Activated CD4-positive, CD25-positive, alpha-beta regulatory T cell treated with anti-CD3 and anti-CD28 coated beads, Interleukin-2, amount 50 U/mL, for 72 hours (primary cell): ENCODE results near the gene ZMIZ1.

ENCODE experiments used
- DNase-seq: peaks from one replicate; pipeline ENCODE4 v3.0.0; 2021

The ZMIZ1 gene

DNA sequence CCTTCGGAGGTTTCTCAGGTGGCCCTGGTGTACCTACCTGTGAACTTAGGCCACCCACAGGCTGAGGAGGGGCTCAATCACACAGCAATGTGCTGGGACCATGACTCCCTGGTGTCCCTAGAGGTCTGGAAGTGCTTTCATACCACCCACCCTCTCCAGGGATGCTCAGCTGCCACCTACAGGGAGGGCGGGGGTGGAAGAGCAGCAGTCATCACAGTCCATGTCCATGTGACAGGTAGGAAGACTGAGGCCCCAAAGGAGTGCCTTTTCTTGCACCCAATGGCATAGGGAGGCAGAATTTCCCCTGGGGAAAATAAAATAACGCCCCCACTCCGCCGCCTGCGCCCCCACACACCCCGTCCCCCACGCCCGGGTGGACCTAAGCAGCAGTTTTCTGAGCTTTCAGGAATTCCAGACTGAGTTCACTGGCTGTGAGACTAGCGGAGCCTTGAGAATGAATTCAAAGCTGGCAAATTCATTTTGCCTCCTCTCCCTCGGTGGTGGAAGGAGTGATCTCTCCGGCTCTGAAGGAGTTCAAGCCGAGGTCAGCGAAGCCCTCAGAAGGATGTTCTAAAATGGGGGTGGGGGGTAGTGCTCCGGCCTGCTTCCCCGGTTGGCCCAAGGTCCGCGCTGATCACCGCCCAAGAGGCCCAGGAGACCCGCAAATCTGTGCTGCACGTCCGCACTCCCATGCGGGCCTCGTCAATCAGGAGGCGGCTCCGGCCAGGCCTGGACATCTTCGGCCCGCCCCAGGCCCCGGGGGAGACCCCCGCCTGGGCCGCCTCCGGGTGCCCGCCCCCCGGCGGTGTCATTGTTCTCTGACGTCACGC is 2.1 kb upstream of the ZMIZ1 start:
- DNase-seq, result no peak

DNA sequence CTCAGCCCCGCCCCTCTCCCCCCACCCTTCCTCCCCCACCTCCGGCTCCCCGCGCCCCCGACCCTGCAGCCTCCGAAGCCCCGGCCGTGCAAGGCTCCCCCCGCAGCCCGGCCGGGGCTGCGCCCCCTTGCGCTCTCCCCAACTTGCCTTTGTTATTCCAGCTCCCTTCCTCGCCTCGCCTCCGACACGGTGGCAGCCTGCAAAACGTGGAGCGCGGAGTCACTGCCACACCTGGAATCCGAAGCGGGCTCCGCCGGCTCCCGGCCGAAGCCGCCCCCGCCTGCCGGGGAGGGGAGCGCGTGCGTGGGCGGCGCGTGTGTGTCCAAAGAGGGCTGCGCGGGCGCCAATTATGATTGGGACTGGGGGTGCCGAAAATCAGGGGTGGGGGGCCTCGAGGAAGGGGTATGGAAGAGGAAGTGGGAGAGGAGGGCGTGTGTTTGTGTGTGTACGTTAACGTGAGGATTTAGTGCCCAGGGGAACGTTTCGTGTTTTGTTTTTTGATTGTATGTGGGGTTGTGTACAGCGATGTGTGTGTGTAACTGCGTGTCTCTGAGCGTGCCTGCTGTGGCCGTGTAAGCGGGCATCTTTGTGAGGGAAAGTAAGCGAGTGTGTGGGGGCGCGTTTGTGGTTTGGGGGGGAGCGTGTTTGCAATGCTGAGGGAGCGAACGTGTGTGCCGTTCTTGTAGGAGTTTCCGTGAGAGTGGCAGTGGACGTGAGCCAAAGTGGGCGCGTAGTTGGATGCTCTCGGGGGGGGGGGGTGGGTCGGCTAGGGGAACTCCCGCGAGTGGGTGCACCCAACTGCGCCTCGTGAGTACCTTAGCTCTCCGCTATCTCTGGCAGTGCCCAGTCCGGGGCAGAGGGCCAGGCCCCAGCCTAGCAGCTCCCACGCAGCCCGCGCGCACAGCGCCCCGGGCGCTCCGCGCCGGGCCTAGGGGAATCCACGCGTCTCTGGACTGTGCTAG is 1.2 kb upstream of the ZMIZ1 start:
- DNase-seq, result peak; percentile 75

DNA sequence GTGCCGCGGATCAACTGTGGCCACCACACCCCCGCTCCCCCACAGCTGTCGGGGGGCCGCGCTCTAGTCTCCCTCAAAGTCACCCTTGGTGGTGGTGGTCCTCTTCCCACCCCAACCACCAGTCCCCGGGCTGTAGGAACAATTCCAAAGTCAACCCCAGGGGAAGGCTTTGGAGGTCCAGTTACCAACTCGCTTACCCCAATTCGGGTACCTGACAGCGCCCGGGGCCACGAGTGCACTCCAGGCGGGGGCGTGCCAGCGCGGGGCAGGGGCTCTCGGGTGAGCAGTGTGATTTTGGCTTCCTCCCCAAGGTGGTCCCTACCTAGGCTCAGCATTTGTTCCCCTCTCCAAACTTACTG is 584 bp upstream of the ZMIZ1 start:
- DNase-seq, result peak; percentile 45

DNA sequence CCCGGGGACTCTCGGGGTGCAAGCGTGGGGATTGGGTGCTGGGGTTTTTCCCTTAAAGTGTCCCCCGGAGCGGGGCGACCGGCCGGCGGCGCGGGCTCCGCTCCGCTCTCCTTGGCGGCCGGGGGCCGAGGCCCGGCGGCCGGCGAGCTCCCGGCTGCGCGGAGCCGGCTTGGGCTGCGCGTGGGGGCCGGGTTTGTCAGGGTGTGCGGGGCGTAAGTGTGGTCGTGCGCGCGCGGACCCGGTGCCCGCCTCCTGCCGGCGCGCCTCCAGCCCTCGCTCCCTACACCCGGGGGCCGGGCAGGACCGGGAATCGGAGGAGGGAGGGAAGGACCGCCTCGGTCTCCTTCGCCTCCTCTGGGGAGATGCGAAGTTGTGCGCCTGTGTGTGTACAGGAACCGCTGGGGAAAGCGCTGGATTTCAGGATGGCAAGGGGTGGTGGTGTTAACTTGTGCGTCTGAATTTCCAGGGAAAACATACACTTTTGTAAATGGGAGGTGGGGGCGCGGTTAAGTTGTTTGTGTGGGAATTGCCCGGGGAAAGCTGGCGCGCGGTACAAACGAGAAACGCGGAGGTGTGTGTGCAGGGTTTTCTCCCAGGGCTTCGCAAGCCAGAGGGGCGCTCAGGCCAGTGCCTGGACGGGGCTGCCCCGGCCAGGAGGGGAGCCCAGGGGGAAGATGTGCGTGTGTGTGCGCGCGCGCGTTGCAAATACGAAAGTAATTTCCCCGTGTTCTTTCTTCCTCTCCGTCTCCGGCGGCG is 737 bp downstream of the ZMIZ1 start:
- DNase-seq, result peak; percentile 59

DNA sequence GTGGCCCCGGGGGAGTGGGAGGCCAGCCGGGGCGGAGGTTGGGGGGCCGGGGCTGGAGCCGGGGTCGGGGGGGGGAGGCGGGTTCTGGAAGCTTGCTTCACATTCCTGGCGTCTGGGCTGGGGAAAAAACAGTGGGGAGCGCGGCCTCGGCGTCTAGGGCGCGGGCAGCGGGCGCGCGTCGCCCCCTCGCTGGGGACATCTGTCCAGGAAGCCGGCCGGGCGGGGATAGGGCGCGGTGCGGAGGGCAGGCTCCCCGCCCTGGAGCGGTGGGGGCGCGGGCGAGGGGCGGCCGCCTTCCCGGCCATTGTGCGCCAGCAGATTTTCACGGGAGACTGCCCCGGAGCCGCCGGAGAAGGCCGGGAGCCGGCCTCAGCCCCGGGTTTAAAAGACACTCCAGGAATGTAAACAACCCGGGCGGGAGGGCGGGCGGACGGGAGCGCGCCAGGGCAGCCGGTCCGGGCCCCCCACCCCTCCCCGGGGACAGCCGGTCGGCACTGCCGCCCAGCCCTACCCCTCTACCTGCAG is 1.4 kb downstream of the ZMIZ1 start:
- DNase-seq, result no peak

DNA sequence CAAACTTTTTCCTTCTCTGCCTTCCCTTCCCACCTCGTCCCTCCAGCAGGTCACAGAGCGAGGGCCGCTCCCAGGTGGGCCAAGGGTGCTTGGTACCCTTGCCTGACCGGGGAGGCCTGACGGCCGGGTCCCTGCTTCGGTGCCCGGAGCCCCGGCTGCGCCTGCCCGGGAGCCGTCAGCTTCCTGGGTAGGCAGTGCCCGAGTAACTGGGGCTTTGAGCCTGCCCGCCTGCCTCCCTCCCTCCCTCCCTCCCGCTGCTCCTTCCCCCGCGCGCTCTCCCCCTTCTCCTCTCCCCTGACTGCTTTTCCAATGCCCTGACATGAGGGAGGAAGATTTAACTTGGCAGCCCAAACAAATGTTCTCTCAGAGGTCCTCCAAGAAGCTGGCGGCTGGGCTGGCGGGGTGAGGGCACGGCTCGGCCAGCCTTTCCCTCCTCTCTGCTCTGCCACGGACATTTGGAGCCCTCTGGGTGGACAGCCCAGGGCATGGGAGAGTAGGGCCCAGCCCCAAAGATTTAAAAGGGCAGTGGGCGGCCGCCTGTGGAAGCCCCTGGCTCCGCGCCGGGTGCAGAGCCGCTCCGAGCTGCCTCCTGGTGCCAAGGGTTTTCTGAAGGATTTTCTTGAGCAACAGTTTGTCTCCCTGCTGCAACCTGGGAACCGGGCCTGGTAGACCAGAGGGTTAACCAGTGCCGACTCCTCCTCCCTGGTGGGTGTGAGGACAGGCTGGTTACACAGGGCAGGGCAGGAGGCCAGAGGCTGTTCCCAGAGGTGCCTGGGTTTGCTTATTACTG is 2.0 kb downstream of the ZMIZ1 start:
- no peak for DNase-seq

DNA sequence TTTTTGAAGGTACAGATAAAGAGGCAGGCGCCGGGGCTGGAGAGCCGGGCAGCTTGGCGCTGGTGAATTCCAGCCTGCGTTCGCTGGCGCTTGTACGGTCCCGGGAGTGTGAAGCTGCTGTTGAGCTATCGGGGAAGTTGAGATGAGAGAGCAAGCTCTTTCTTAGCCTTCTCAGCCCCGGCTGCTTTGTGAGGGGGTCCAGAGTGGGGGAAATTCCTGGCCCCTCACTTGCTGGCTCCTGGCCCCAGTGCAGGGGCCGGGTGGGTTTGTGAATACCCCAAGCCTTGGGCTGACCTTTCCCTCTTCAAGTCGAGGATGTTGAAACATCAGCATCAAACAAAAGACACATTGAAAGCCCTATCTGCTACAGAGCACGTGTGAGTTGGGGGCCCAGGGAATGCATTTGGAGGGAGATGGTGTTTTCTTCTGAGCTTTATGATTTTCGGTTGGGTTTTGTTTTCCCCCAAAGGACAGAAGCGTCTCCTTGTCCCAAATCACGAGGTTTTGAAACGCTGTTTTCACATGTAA is 2.7 kb downstream of the ZMIZ1 start:
- no peak for DNase-seq

DNA sequence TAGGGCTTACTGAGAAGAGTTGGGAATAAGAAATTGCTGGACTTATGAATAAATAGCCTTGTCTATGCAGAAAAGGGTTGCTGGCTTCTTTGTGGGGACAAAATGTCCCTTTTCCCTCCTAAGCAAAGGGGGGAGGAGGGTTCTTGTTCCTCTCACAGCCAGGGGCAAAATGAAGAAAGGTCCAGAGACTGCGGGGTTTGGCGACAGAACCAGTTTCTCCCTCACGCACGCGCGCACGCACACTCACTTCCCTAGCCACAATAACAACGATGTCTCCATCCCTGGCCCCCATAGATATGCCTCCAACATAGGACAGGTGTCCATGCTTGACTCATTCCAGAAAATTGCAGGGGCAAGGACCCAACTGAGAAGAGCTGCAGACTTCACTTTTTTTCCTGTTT is 3.3 kb downstream of the ZMIZ1 start:
- no peak for DNase-seq

DNA sequence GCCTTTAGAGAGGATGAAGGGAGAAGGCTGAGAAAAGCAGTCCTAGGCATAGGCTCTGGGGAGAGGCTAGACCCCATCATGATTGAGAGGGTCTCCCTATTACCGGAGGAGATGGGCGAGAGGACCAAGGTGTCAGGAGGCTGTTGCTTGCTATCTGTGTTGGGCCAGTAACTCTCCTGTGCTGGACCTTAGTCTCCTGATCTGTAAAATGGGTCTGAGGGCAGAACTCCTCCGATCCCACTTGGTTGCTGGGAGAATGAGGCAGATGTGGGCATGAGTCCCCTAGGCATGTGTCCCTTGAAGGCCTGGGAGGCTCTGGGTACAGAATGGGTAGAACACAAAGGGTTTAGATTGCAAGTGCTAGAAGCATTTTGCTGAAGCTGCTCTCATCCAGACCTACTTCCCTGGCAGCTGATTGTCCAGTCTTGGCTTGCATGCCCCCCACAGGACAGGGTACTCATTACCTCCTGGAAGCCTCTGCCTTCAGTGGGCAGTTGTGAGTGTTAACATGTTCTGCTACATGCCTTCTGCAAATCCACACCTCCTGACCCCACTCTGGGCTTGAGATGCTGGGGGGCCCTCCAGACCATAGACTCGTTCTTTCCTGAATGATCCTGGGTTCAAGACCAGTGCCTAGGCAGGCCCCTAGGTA is 4.4 kb downstream of the ZMIZ1 start:
- DNase-seq, result no peak

DNA sequence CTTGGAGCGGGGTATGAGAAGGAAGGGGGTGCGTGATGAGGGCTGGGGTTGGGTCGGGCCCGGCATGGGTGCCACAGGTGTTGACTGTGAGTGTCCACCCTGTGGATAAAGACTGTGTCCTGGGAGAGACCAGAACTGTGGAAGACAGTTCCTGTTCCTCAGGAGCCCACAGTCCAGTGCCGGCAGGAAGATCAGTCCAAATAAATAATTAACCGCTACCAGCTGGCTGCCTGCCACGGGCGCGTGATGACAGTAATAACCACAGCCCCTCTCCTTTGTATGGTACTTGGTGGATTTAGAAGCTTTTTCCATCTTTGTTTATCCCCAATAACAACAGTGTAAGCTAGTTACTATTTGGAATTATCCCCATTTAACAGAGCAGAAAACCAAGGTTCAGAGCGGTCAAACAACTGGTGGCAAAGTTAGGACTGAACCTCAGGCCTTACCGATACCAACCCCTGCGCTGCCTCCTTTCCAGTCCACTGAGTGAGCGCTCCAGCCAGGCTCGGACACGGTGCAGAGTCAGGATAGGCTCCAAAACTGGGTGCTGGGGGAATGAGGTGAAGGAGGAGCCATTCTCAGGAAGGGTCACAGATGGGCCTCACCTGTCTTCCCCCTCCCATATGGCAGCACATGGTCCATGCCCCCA is 5.1 kb downstream of the ZMIZ1 start:
- no peak for DNase-seq

DNA sequence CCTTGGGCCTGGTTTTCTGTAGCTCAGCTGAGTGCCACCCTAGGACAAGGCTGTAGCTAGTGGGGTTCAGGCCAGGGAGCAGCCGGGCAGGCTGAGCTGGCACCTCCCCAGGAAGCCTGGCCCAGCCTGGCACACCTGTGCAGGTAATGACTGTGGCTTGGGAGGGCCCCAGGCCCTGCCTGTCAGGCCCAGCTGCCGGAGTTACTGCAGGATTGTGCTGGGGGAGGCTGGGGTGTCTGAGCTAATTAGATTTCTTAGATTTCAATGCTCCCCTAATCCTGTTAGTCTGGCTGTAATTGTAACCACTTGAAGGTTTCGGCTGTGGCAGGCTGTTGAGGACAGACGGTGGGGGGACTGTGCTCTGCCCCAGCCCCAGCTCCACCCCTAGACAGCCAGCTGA is 6.0 kb downstream of the ZMIZ1 start:
- no peak for DNase-seq

DNA sequence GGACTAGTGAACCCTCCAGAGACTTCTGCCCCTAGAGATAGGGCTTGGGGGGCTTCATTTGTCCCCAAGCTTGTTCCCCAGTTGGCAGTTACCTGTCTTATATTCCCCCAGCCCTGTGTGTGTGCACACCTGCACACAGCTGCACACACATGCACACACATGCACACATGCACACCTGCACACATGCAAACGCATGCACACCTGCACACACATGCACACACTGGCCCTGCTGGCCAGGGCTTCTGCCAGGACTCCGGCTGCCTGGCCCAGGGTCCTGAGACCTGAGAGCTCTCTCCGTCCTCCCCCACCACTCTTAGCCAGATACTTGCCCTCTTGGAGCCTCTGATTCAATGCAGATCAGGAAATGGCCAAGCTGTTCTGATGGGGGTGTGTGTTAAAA is 6.7 kb downstream of the ZMIZ1 start:
- no peak for DNase-seq

DNA sequence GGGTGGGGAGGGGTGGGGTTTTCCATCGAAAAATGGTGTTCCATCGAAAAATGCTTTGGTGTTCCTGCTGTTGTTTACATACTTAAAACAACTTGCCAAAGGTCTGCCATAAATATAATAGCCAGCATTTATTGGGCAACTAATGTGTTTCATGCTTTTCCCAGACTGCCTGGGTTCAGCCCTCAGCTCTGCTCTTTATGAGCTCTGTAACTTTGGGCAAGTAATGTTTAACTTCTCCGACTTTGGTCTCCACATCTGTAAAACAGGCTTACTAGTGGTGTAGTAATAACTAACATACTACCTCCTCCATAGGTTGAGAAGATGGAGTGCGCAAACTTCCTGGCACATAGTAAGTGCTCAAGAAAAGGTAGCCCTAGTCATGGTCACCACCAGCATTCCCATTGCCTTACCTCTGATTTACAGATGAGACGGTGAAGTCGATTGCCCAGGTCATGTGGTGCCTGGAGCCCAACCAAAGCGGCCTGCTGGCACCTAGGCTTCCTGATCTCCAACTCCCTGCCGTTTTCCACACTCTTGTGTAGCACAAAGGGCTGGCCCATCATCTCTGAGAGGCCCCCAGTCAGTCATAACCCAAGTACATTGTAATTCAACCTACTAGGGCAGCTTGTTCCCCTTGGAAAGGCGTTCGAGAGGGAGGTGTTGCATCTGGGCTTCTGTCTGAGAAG is 8.9 kb downstream of the ZMIZ1 start:
- DNase-seq, result no peak

DNA sequence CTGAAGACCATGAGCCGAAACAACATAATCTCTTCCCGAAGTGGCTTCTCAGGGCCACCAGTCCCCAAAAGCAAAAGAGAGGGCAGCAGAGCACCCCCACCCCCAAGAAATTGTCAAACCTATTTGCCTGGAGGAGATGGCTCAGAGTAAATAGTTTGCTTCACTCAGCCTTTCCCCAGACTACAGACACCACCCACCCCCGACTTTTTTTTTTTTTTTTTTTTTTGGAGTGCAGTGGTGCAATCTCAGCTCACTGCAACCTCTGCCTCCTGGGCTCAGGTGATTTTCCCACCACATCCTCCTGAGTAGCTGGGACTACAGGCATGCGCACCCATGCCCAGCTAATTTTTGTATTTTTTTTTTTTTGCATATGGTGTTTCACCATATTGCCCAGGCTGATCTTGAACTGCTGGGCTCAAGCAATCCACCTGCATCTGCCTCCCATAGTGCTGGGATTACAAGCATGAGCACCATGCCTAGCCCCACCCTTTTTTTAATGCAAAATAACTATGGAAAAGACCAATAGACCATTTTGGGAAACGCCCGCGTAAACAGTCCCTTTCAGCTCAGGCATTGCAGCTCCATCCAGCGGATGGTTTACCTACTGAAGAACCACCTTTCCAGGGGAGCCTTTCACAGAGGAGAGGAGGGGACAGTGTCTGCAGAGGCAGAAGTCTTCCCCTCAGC is 9.7 kb downstream of the ZMIZ1 start:
- no peak for DNase-seq

DNA sequence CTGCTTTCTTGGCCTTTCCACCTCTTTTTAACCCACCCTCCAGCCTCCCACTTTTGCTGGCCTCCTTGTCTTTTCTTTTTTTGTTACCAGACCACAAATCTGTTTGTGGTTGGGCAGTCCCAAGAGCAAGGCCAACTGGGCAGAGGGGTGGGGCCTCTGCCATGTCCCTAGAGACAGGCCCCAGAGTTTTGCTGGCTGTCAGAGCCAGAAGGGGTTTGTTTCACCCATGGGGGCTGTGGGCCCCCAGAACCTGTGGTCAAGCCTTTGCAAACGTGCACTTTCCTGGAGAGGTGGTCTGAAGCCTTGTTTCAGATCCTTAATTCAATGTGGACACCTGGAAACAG is 10.3 kb downstream of the ZMIZ1 start:
- no peak for DNase-seq

DNA sequence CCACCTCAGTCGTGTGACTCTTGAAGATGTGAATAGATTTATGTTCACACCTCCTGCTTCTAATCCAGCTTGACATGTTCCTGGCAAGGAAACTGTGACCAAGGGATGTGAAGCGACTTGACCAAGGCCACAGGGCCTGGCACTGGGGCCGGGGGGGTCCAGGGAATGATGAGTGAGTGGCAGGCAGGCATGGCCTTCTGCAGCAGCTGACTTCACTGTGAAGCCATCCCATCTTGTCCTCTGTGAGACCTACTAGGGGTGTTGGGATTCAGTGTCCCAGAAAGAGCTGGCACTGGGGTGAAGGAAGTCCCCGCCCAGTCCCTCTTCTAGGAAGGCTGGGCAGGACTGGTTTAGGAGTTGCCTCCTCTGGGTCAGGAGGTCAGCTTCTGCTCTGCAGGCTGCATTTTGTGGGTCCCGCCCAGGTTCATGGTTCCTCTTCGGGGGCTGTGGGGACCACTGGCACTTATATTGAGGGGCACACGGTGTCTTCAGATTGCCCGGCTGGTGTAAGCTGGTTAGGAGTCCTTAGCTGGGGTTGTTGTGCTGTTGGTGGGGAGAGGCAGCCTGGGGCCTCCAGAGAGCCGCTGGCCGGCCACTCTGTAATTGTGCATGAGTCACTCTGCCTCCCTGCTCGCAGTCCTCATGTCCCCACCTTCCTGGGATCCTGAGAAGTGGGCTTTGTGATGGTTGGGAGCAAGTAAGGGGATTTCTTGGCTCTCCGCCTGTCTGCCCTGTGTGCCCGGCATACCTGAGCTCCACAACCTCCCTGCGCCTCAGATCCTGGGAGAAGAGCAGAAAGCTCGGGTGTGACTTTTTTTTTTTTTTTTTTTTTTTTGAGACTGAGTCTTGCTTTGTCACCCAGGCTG is 11.0 kb downstream of the ZMIZ1 start:
- no peak for DNase-seq

DNA sequence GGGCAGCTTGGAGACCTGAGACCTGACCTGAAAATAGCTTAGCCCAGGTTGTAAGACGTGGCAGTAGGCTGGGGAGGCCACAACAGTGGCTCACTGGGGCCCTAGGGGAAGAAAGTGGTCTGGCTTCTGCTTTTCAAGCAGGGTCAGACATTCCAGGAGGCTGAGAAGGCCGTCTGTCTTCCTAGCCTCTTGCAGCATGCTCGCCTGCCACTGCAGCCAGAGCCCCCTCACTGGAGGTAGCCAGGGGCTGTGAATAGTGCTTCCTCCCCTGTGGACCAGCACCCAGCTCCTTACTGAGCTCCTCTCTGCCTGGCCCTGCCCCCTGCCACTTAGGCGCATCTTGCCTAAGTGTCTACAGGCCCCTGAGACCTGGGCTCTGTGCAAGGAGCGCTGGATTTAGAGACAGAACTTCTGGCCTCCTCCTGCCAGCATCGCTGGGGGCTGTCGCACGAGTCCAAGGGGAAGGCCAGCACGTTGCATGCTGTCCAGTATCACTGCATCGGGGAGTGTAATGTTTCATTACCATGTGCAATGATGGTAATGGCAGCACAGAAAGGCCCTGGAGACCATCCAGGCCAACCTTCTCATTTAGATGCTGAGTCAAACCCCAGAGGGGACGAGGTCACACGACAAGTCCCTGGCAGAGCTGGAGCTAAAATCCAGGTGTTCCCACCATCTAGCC is 12.7 kb downstream of the ZMIZ1 start:
- DNase-seq, result no peak

DNA sequence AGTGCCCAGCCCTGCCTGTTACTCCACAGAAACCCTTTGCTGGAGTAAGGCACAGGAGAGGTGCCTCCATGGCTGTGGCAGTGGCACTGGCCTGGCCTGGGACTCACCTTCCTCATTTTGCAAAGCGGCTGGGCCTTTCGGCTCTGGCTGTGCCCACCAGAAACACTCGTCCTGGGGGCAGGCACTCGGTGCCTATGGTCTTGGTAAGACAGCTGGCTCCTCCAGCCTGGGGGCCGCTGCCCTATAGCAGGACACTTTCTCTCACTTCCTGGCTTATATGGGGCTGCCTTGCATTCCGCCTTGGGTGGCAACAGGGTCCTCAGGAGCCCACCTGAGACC is 13.2 kb downstream of the ZMIZ1 start:
- DNase-seq, result no peak
